ENCODE data around the gene POU2F3. TPM values are rescaled to one million over a fixed set of nuclear protein-coding genes. Genes with fewer than 3 reads are reported as not detected.

Gene POU2F3
- total and polyA plus RNA-seq, 8 donors: 0.18 to 1.9 (median 1.3) TPM; not detected in 2

DNA sequence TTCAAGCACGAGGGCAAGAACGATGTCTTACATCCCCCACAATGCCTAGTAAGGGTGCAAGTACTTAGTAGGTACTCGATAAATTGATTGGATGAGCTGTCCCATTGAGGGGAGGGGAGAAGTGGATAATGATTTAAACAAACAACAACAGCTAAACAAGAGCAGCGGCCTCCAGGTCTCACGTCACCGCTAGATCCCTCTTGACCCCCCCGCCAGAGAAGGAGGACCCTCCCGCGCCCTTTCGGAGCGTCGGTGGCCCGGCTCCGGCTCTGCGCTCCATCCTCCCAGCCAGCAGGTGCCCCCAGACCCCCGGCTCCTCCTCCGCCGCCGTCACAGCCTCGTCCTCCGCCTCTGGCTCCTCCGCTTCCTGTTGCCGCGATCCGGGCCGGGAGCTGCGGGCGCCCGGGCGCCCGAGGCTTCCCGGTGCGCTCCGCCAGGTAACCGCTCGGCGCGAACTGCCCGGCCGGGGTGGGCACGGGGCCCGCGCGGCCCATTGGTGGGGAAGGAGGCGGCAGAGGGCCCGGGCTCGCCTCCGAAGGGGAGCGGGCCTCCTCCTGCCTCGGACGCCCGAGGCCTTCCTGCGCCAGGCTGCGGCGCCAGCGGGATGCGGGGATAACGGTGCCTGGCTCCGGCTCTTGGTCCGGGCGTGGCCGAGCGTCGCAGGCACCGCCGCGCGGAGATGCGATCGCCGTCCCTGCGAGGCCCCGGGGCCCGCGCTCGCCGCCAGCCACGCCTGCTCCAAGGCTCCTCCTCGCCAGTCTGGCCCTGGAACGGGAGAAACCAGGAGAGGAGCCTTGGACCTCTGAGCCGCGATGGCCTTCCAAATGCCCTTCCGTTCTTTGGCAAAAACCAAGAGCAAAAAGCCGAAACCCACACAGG is 85.2 kb downstream of the POU2F3 start, which contains the start of gene TLCD5:
Gene TLCD5 (plus strand): TSS at position 368 of the 879 bp plus-strand sequence. CDS start 2,143 bp downstream, outside the sequence.
- 1 to 3% (median 2%) methylated on average over 31 to 84 of the region's 84 CpGs for WGBS, 5 donors
- Histone ChIP-seq H3K9me3 (no peaks in the 10 kb centered on the region), H3K36me3 (peaks cover 0 to 6% (median 4%) of the 10 kb centered on the region in 4 donors), H3K27ac (peak within 1 kb of the TSS; percentile 58 to 94 (median 92)), H3K27me3 (peaks cover 0 to 8% (median 0%) of the 10 kb centered on the region in 3 donors), H3K4me1 (peaks cover 0 to 32% (median 23%) of the 10 kb centered on the region in 4 donors), H3K4me3 (peak within 1 kb of the TSS; percentile 67 to 73 (median 72))
- TF ChIP-seq POLR2AphosphoS5 (IDR thresholded peaks at IDR 0.05): peak in 2 of 3 donors; percentile 29 to 57
- no peak for TF ChIP-seq CTCF (IDR thresholded peaks at IDR 0.05)
- no peak for TF ChIP-seq POLR2A (IDR thresholded peaks at IDR 0.05)
- intact Hi-C loops (cut with DNase I; ENCODE audit: low total_unique reads): no loop called here
- peak; percentile 55 to 92 for DNase-seq

GRCh38 chr11:120326228-120326627 is 86.3 kb downstream of the POU2F3 start:
- DNase-seq: no peak
- H3K27ac ChIP-seq: peak overlapping the region in 4 of 5 donors; percentile 85 to 94 (median 92)
- H3K4me3 ChIP-seq: peak overlapping the region in 3 of 4 donors; percentile 67 to 73 (median 73)
- H3K9me3 ChIP-seq: no peaks in the 10 kb centered on the region
- intact Hi-C loops (cut with DNase I; ENCODE audit: low total_unique reads): no loop called here
- TF ChIP-seq POLR2A (IDR thresholded peaks at IDR 0.05) (no peak), POLR2AphosphoS5 (IDR thresholded peaks at IDR 0.05) (peak in 1 of 3 donors; percentile 35)
- H3K27me3 ChIP-seq: peaks cover 0 to 8% (median 0%) of the 10 kb centered on the region in 3 donors
- peaks cover 0 to 13% (median 11%) of the 10 kb centered on the region in 4 donors for H3K36me3 ChIP-seq
- peaks cover 1 to 41% (median 27%) of the 10 kb centered on the region in 4 donors for H3K4me1 ChIP-seq
- WGBS, 5 donors: 53 to 65% (median 60%) methylated on average over 3 of the region's 3 CpGs

- H3K4me1 ChIP-seq: peaks cover 7 to 47% (median 33%) of the 10 kb centered on the region in 4 donors
- 21 to 31% (median 22%) methylated on average over 4 of the region's 4 CpGs for WGBS, 5 donors
- H3K36me3 ChIP-seq: peaks cover 0 to 13% (median 11%) of the 10 kb centered on the region in 4 donors
- intact Hi-C loops (cut with DNase I; ENCODE audit: low total_unique reads): no loop called here
- no peak for DNase-seq
- peaks cover 0 to 8% (median 0%) of the 10 kb centered on the region in 3 donors for H3K27me3 ChIP-seq
- no peak for TF ChIP-seq POLR2AphosphoS5 (IDR thresholded peaks at IDR 0.05)
- no peak overlapping the region for H3K4me3 ChIP-seq
- peak overlapping the region in 4 of 5 donors; percentile 10 to 94 (median 70) for H3K27ac ChIP-seq
- H3K9me3 ChIP-seq: no peaks in the 10 kb centered on the region
These were observed 86.9 kb downstream of the POU2F3 start for GRCh38 chr11:120326845-120327281.

- intact Hi-C loops (cut with DNase I; ENCODE audit: low total_unique reads): no loop called here
- Histone ChIP-seq H3K9me3 (no peaks in the 10 kb centered on the region), H3K4me3 (no peak overlapping the region), H3K27ac (peak overlapping the region in 3 of 5 donors; percentile 47 to 94 (median 92)), H3K4me1 (peaks cover 7 to 52% (median 38%) of the 10 kb centered on the region in 4 donors), H3K27me3 (peaks cover 0 to 8% (median 0%) of the 10 kb centered on the region in 3 donors), H3K36me3 (peaks cover 0 to 13% (median 11%) of the 10 kb centered on the region in 4 donors)
- no peak for DNase-seq
- TF ChIP-seq POLR2AphosphoS5 (IDR thresholded peaks at IDR 0.05): no peak
- no peak for TF ChIP-seq CTCF (IDR thresholded peaks at IDR 0.05)
- TF ChIP-seq POLR2A (IDR thresholded peaks at IDR 0.05): no peak
- no peak for TF ChIP-seq EP300 (IDR thresholded peaks at IDR 0.05)
- WGBS, 5 donors: 87 to 94% (median 92%) methylated on average over 4 of the region's 4 CpGs
These were observed 87.4 kb downstream of the POU2F3 start for GRCh38 chr11:120327311-120327710.

DNA sequence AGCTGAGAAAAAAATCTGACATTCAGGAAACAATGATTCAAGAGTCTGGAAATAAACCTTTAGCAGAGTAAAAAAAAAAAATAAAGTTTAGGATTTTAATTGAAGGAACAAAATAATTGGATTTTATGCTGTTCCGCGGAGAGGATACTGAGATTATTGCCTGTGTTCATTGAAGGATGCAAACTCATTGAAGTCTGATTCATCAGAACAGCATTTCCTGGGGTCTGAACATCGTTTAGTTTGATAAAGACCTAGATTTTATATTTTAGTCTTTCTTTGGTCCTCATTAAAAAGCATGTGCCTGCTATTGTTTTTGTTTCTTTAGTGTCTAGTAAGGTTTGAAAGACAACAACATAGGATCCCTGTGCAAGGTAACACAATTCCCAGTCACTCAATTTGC is 89.6 kb downstream of the POU2F3 start:
- no peaks in the 10 kb centered on the region for H3K9me3 ChIP-seq
- H3K27me3 ChIP-seq: peaks cover 0 to 8% (median 0%) of the 10 kb centered on the region in 3 donors
- peaks cover 0 to 13% (median 11%) of the 10 kb centered on the region in 4 donors for H3K36me3 ChIP-seq
- no peak overlapping the region for H3K4me3 ChIP-seq
- H3K27ac ChIP-seq: no peak overlapping the region
- intact Hi-C loops (cut with DNase I; ENCODE audit: low total_unique reads): no loop called here
- no peak for DNase-seq
- no peak for TF ChIP-seq POLR2A (IDR thresholded peaks at IDR 0.05)
- no peak for TF ChIP-seq CTCF (IDR thresholded peaks at IDR 0.05)
- no peak for TF ChIP-seq EP300 (IDR thresholded peaks at IDR 0.05)
- TF ChIP-seq POLR2AphosphoS5 (IDR thresholded peaks at IDR 0.05): no peak
- peaks cover 7 to 73% (median 51%) of the 10 kb centered on the region in 4 donors for H3K4me1 ChIP-seq
- 85 to 92% (median 89%) methylated on average over 3 of the region's 3 CpGs for WGBS, 5 donors

Measured in stomach (tissue), 9 donors.